DMS114 treated with DMSO at 0.1 percent for 48 hours (cell line): ENCODE data around the gene GCAT.
"Not testable (repeated sequence)": the region's sequence is repeated elsewhere in the genome, so short reads cannot be mapped to it uniquely, and the experiment has no call there.

ENCODE experiments used
- DNase-seq: peaks from one replicate; lab custom pipeline; 2025; ENCODE audit not compliant: unreplicated experiment; lab: John Stamatoyannopoulos, UW

GCAT gene

GRCh38 chr22:37782340-37783168 lies 25.2 kb upstream of the GCAT start:
- DNase-seq = no peak

- DNase-seq = no peak
These were observed 22.8 kb upstream of the GCAT start for GRCh38 chr22:37784829-37785495.

GRCh38 chr22:37790234-37790633 lies 17.5 kb upstream of the GCAT start:
- DNase-seq = no peak

- no peak for DNase-seq
These were observed 15.2 kb upstream of the GCAT start for GRCh38 chr22:37792494-37792893.

GRCh38 chr22:37794376-37794775 lies 13.4 kb upstream of the GCAT start:
- no peak for DNase-seq

- DNase-seq = no peak
These were observed 11.7 kb upstream of the GCAT start for GRCh38 chr22:37796079-37796478.

- DNase-seq = not testable (repeated sequence)
These were observed 10.5 kb upstream of the GCAT start for GRCh38 chr22:37797259-37797658.

GRCh38 chr22:37797874-37798500 lies 9.7 kb upstream of the GCAT start:
- no peak for DNase-seq

GRCh38 chr22:37799979-37800378 lies 7.8 kb upstream of the GCAT start:
- not testable (repeated sequence) for DNase-seq

- DNase-seq = no peak
These were observed 5.8 kb upstream of the GCAT start for GRCh38 chr22:37801946-37802309.

- DNase-seq = peak; percentile 29
These were observed 5.2 kb upstream of the GCAT start for GRCh38 chr22:37802310-37803194.

- DNase-seq = no peak
These were observed 4.5 kb upstream of the GCAT start for GRCh38 chr22:37803195-37803638.

GRCh38 chr22:37803639-37804351 lies 3.9 kb upstream of the GCAT start:
- DNase-seq = peak; percentile 18

- DNase-seq = no peak
These were observed 3.3 kb upstream of the GCAT start for GRCh38 chr22:37804352-37804880.

- DNase-seq = peak; percentile 59
These were observed 2.6 kb upstream of the GCAT start for GRCh38 chr22:37804881-37805809.

GRCh38 chr22:37805810-37806277 lies 1.9 kb upstream of the GCAT start:
- no peak for DNase-seq

- peak; percentile 35 for DNase-seq
These were observed 1.1 kb upstream of the GCAT start for GRCh38 chr22:37806409-37807333.

GRCh38 chr22:37808294-37808657 lies 542 bp downstream of the GCAT start:
- no peak for DNase-seq
